Activated T-helper 9 cell treated with anti-CD3 and anti-CD28 coated beads, Interleukin-2, amount 50 U/mL, for 16 hours (primary cell): ENCODE results near the gene MTCH1.
"Not testable (repeated sequence)": the region's sequence is repeated elsewhere in the genome, so short reads cannot be mapped to it uniquely, and the experiment has no call there.

ENCODE experiments used
- DNase-seq: peaks from one replicate; pipeline ENCODE4 v3.0.0-alpha.2; 2020; ENCODE audit warnings: low read depth

MTCH1 gene

DNA sequence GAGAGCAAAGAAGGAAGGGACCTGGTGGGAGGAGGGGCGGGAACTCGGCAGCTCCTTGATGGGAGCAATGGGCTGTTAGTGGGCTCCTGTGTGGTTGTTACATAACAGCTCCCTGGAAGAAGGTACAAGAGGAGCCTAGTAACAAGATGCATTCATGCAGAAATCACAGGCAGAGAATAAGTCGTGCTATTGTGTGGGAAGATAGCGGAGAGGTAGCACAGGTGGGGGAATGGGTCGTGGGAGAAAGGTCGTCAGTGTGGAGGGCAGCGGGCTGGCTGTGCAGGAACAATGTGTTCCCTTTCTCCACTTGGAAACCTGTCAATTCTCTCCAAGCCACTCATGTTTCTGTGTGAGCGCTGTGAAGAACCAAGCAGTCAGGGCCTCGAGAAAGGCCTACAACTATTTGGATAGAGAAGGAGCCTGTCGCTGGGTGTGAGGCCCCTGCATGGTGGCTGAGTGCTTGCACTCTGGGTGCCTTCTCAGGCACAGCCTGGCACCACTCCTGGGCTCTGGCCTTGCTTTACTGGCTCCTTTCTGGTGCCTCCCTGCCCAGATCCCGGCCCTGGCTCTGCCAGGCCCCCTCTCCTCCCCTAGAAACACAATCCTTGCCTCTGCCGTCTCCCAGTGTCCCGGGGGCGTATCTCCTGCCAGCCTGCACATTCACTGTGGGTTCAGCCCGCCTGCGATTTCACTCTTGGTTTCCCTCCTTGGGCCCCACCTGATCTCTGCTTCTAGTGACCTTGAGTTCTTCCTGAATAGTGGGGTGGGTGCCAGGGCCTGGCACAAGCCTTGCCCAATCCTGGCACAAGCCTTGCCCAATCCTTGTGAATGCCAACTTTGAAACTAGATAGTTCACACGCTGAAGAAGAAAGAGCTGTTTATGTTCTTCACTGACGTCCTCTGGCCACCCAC lies 12.1 kb upstream of the MTCH1 start:
- no peak for DNase-seq

DNA sequence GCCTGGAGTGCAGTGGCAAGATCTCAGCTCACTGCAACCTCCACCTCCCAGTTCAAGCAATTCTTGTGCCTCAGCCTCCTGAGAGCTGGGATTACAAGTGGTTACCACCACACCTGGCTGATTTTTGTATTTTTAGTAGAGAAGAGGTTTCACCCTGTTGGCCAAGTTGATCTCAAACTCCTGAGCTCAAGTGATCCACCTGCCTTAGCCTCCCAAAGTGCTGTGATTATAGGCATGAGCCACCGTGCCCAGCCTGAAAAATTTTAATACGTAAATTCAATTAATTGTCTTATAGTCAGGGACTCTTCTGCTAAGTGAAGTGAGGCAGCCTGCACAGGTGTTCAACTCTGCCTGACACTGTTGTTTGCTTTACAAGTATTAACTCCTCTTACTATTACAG lies 4.4 kb upstream of the MTCH1 start:
- not testable (repeated sequence) for DNase-seq

DNA sequence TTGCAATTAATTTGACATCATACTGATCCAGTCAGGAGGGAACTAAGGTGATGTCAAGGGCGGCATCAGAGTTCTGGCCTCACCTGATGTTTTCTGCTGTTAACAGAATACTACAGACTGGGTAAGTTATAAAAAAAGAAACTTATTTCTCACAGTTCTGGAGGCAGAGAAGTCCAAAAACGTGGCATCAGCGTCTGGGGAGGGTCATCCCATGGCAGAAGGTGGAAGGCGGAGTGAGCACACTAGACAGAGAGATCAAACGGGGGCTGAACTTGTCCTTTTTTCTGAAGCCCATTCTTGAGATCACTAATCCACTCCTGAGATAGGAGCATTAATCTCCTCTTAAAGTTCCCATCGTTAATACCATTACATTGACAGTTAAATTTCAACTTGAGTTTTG lies 3.3 kb upstream of the MTCH1 start:
- DNase-seq = no peak

DNA sequence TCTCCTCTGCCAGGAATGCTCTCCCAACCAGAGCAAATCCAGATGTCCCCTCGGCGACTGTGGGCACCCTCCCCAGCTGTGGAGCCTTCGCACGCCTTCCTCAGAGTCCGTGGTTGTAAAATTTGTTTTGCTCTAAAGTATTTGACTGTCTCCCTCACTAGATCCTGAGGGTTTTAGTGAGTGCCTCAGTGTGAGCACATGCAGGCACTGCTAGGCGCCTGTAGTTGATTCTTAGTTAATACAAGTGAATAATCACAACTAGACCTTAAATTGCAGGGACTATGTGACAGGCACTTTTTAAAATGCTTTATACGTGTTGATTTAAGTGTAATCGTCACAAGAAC lies 680 bp upstream of the MTCH1 start:
- DNase-seq = no peak

DNA sequence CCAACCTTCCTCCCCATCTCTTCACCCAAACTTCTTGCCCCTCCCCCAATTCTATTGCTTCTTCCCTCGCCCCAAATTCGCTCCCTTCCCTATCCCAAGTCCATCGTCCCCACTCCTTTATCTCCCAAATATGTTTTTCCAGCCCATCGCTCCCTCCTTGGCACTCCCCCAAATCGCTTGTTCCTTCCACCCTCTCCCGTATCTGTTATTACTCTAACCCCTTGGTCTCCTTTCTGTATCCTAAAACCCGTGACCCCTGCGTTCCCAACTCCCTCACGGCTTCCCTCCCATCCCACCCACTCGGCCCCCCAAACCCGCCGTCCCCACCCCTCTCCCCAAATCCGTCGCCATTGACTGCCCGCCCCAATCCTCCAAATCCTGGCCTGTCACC lies 584 bp downstream of the MTCH1 start:
- DNase-seq = no peak

DNA sequence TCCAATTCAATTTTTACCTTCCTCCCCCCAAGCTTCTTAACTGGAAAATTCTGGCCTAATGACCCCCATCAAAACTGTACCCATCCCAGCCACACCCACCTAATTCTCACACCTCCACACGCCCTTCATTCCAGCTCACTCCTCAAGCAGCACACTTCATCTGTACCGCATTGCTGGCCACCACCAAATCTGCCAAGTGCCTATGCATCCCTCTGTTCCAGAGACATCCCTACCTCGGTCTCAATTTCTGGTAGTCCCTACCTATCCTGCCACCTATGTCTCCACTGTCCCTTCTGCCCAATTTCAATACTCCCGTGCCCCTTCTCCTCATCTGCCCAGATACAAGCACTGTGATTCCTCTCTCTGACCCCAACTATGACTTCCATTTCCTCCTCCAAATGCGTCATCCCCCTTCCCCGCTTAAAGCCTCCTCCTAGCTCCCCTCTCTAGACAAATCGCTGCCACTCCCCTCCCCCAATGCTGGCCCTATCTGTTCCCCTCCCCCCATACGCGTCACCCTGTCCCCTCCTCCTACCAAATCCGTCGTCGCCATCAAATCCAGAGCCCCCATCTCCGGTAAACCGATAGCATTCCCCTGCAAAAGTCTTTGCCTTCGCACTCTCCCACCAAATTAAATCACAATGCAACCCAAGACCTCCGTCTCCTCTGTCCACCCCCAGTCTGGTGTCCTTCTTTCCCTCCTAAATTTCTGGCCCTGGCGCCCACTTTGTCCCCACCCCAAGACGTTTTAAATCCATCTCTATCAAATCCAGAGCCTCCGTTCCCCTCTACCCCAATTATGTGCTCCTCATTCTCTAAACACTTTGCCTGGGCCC lies 1.2 kb downstream of the MTCH1 start:
- DNase-seq = peak; percentile 29

DNA sequence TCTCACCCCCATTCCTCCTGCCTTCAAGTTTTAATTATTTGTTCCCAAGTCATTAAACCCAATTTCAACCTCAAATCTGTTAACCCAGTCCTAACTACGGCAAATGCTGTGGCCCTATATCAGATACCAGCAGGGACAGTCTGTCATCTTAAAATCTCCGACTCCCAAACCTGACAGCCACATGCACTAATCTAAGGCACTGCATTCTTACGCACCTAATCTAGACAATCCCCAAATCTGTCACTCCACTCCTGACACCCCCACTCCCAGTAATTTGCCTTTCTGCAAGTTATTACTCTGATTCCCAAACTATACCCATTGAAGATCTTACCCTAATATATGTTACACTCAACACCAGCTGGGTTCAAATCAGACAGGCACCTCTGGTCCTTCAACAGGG lies 2.5 kb downstream of the MTCH1 start:
- no peak for DNase-seq

DNA sequence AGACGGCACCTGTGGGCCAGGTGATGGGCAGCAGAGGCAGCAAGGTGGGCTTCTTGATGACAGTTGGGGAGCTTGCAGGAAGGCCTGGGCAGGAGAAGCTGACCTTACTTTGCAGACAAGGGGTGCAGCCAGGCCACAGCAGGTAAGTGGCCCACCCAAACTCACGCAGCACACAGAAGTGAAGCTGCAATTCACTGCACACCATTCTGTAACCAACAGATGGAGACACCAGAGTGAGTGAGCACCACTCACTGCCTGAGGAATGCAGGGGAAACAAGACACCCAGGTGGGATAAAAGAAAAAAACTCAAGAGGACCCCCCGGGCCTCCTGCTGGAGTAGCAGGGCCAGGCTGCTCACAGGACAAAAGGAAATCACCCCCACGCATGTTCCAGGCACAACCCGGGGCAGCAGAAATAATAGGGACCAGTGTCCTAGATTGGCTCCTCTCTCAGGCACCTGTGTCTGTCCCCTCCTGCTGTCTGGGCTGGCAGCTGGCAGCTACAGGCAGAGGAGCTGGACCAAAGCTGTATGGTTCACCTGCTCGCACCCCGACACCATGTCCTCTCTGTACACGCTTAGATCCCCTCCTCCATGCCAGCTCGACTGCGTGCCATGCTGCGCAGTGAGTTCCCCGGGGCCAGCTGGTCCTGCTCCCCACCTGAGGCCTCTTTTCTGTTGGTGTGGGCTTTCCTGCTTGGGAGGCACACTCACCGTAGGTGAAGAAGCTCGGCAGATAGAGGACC lies 4.9 kb downstream of the MTCH1 start:
- no peak for DNase-seq

DNA sequence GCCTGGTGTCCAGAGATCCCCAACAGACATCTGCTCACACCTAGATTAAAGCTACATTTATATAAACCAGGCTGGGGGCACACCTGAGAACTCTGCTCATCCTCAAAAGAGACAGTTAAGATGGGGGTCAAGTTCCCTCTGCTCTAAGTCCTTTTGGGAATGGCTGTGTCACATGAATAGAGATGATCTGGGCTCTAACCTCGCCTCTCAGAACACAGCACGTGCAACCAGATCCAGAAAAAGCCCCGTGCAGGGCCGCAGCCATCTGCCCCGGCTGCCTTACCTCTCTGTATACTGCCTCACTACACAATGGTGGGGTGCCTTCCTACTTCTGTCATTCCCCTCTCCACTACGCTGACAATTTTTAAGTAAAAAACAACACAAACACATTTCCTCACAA lies 5.9 kb downstream of the MTCH1 start:
- no peak for DNase-seq

DNA sequence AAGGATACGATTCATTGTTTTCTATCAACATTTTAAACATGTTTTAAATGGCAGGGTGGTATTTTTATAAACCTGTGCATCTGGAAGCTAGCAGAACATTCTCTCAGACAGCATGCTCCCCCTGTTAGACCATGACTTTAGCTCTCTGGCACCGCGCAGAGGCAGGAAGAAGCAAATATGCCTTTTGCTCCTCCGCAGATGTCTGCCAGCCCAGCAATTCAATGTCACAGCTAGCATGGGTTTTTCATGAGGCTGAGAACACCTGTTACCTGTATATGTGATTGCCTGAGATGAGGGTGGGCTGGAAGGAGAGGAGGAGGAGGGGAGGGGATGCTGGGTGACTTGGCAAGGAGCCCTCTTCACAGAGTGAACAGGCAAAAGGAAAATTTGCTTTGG lies 6.7 kb downstream of the MTCH1 start:
- no peak for DNase-seq

DNA sequence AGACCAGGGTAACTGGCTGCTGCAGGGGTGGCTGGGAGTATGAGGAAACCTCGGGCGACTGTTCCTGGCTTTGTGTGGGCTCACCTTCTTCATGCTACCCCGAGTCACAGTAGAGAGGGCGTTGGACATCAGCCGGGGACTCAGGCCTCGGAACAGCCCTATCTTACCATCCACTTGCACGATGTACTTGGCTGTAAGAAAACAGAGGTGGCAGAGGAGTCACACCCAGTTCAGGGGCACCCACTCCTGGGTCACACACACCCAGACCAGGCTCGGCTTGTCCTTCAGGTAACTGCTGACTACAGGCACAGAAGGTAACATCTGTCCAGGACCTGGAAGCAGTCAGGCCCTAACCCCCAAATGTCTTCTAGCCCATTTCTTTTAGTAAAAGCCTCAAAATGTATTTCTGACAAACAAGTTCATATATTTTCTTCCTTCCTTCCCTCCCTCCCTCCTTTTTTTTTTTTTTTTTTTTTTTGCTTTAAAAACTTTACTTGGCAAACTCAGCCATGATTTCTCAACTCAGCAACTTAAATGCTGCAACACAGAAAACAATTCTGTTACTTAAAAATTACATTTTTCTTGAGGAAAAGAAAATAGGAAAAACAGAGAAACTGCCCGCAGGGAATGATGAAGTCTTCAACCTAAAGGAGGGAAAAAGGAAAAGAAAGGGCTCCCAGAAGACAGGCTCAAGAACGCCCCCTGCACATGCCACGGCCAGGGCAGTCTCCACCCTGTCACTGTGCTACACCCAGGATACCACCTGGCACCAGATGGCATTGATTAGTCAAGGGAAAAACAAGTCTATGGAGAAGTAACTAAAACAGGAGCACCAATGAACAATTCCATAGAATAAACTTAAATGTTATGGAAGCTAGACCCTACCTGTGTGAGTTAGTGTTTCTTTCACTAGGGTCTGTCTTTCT lies 7.3 kb downstream of the MTCH1 start:
- no peak for DNase-seq

DNA sequence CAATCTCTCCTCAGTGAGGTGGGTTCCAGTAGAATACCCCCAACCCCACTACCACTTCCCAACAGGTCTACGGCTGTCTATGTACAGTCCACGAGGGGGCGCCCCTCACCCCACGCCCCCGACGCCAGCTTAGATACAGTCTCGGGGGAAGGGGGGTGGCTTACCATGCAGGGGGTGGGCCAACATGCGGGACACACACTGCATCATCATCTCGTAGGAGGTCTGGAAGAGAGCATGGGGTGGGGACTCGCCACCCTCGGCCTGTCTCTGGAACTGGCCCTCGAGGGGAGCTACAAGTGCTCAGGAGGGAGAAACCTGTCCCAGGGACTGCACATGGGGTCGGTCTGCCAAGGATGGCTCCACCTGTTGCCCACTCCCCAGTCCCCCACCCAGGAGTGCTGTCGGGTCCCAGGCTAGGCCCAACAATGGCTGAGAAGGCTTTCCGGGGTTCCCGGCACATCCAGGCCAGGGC lies 8.5 kb downstream of the MTCH1 start:
- no peak for DNase-seq

DNA sequence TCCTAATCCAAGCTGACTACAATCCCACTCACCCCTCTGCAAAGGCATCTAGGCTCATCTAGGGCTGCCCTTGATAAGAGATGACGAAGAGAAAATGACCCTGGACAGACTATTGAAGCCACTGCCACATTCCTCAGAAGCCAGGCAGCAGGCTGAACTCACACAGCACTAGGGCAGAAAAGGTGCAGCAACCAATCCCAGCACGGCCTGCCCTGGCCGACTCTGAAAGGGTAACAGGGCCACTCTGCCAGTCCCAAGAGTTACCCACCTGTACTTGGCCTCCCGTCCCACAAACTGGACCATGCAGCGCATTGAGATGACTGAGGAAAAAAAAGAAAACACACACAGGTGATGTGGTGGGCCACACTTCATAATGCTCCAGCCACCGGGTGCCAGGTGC lies 9.1 kb downstream of the MTCH1 start:
- DNase-seq = no peak

DNA sequence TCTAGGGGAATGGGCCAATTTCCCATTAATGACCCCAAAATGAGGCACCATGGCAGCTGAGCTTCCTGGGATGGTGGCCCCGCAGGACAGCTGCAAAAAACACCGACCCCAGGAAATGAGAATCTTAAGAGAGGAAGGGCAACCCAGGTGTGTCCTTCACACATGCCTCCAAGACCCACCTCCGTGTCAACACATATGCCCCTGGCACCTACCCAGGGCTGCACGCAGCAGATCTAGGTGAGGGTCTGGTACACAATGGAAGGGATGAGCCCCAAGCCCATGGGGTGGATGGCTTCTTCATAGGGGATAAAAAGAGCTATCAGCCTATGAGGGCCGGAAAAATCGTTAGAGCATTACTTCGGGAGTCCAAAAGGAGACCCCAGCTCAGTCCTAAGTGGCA lies 9.5 kb downstream of the MTCH1 start:
- DNase-seq = no peak

DNA sequence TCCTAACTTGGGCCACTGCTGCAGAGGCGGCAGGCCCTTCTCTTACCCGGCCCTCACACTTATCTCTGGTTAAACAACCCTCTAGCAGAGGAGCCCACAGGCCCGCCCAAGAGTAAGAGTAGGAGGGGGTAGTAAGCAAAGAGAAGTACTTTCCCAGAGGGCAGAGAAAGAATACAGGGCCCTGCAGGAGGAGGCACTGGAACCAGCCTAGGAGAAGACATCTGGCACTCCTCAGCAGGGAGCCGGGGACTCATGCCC lies 10.1 kb downstream of the MTCH1 start:
- DNase-seq = no peak

DNA sequence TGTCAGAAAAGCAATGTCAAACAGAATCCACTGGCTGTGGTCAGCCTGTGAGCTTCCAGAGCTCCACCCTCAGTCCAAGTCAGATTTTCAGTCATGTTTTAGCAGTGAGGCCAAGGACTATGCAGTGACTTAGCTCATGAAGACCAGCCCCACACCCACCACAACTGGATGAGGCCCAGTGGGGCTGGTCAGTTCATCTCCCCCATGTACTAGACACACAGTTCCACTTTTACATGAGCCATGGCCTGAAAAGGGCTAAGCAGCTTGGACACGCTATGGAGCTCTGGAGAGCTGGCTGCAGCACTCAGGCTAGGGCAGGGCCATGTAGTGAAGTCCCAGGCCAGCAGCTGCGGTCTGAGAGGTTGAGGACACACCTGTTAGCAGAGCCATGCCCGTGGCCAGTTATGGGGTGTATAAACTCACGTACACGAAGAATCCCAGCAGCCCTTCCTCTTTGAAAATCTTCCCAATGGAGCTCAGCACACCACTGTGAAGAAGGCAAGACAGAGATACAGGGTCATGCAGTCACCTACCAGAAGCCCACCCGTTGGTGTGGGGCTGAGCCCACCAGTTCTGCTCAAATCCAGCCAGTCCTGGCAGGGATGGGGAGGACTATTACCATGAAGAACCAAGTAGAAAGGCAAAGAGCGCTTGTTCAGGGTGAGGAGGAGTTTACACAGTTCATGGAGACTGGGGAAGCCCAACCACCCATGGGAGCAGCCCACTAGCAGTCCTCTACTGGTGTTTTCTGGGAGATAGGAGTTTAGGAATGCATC lies 10.6 kb downstream of the MTCH1 start:
- no peak for DNase-seq

DNA sequence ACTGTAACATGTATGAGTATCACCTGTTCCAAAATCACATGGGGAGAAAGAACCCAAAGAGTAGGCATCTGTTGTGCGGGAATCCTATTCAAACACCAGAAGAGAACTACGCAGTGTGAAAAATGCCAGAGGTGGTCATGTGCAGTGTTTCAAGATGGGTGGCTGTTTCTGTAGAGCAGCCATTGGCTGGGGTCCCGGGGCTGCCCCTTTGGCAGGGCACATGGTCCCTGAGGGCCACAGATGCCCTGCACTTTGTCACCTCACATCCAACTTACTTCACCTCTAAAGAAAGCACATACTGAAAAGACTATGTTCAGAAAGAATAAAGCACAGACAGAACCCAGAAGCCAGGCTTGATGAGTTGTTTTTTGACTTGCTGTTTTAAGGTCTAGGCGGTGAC lies 12.3 kb downstream of the MTCH1 start:
- no peak for DNase-seq

DNA sequence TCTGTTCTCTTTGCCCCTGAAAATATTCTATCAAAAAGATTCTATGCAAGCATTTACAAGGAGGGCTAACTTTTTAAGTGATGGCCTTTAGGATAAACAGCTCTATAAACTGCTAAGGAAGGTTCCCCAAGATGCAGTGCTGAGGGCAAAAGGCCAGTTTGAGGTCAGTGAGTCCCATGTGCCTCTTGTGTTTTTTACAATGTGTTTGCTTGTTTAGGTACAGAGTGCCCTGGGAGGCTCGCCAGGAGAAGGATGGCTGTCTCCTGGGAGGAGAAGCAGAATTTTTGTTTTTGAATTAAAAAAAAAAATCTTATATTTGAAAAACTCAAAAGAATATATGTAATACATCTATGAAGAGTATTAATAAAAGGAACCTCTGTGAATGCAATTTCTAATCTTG lies 12.8 kb downstream of the MTCH1 start:
- no peak for DNase-seq

DNA sequence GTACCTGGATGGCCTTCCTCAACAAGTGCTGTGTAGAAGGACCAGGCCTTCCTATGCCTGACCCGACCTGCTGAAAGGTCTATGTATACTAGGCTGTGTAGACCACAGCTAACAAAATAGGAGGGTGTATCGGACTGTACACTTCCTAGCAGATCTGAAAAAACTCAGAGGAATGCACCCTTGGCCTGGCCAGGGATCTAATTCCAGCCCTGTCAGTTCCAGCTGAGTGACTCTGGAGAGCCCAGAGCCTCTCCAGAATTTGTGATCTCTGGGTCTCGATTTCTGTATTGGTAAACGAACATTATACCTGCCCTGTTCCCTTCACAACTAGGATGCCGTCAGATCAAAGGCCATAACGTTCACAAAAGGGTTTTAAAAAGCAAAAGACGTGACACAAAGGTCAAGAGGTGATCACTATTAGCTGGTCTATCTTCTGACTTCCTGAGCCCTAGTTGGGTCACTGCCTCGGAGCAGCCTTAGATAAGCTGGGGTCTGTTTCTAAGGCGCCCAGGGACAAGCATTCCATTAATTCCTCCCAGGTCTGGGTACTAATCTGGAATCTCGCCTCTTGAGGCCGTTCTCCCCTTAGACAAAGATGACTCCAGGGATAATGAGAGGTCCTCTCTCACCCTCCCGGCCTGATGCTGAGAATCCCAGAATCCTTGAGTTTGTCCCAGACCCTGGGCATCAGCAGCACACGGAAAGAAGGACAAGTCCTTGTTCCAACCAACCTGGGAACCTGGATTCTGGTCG lies 13.9 kb downstream of the MTCH1 start:
- no peak for DNase-seq
